Mammary epithelial cell (primary cell): ENCODE data around the gene HPF1.

Source experiments
- CTCF ChIP-seq, 2 donors: IDR thresholded peaks in 1 of 2; conservative IDR thresholded peaks in 1 of 2; 2 replicates each; pipeline ENCODE4 v1.5.1; 2011 to 2012; ENCODE audit warnings: inconsistent platforms in 2 of 2, low read length in 2 of 2, mild to moderate bottlenecking in 2 of 2, control low read depth in 1 of 2, low read depth in 1 of 2; ENCODE audit not compliant: insufficient read depth in 1 of 2; ENCODE audit errors: extremely low read depth in 1 of 2
- EZH2 ChIP-seq: IDR thresholded peaks from 2 replicates; pipeline ENCODE4 v1.6.1; 2012; ENCODE audit warnings: low read length, inconsistent platforms, borderline replicate concordance

- TF ChIP-seq CTCF (conservative IDR thresholded peaks at IDR 0.05 in 1 of 2, IDR thresholded peaks at IDR 0.05 in 1 of 2; ENCODE audit: extremely low read depth in 1 of 2, insufficient read depth in 1 of 2, low read depth in 1 of 2, low read length in 2 of 2) (no peak), EZH2 (no peak)
Measured at GRCh38 chr4:169758401-169758962, 738 bp upstream of the HPF1 start.
